ENCODE data around the gene ZBTB8A.
"Not testable (repeated sequence)": the region's sequence is repeated elsewhere in the genome, so short reads cannot be mapped to it uniquely, and the experiment has no call there.

Gene ZBTB8A

DNA sequence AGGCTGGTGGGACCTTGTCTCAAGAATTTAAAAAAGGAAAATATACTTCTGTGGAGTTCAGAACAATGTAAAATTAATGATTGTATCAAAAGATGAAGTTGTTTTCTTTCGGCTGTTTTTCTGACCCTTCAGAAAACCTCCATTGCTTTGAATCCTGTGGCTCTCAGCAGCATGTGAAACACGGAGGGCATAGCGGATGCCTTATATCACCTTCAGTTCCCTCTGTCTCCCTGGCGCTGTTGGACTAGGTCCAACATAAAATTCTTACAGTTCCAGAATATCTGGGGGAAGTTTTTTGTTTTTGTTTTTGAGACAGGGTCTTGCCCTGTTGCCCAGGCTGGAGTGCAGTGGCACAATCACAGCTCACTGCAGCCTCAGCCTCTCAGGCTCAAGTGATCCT, 7.4 kb downstream of the ZBTB8A start:
- no peak overlapping the region for H3K4me3 ChIP-seq (ENCODE audit: control insufficient read depth, low read depth, low read length)
- DNase-seq (ENCODE audit: low read depth), result no peak
- TF ChIP-seq, protein P1, sequence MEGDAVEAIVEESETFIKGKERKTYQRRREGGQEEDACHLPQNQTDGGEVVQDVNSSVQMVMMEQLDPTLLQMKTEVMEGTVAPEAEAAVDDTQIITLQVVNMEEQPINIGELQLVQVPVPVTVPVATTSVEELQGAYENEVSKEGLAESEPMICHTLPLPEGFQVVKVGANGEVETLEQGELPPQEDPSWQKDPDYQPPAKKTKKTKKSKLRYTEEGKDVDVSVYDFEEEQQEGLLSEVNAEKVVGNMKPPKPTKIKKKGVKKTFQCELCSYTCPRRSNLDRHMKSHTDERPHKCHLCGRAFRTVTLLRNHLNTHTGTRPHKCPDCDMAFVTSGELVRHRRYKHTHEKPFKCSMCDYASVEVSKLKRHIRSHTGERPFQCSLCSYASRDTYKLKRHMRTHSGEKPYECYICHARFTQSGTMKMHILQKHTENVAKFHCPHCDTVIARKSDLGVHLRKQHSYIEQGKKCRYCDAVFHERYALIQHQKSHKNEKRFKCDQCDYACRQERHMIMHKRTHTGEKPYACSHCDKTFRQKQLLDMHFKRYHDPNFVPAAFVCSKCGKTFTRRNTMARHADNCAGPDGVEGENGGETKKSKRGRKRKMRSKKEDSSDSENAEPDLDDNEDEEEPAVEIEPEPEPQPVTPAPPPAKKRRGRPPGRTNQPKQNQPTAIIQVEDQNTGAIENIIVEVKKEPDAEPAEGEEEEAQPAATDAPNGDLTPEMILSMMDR (conservative IDR thresholded peaks at IDR 0.05; ENCODE audit: control insufficient read depth, insufficient read depth, low read depth, low read length), result no peak

DNA sequence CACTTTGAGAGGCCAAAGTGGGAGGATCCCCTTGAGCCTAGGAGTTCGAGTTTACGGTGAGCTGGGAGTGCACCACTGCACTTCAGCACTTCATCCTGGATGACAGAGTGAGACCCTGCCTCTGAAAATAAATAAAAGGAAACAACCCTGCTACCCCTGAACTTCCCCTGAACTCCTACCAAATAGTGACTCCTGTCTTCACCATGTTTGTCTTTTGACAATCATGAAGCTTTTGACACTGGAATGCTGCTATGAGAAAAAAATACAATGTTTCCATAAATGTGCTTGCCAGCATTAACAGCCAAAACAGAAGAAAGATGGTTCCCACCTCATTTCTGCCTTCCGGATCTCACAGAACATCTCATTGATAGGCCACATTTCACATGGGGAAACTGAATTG, 10.4 kb downstream of the ZBTB8A start:
- no peak overlapping the region for H3K4me3 ChIP-seq (ENCODE audit: control insufficient read depth, low read depth, low read length)
- no peak for DNase-seq (ENCODE audit: low read depth)
- TF ChIP-seq, protein P1 (conservative IDR thresholded peaks at IDR 0.05; ENCODE audit: control insufficient read depth, insufficient read depth, low read depth, low read length), result no peak

- H3K4me3 ChIP-seq (ENCODE audit: control insufficient read depth, low read depth, low read length), result no peak overlapping the region
- DNase-seq (ENCODE audit: low read depth), result no peak
- TF ChIP-seq, protein P1 (conservative IDR thresholded peaks at IDR 0.05; ENCODE audit: control insufficient read depth, insufficient read depth, low read depth, low read length), result no peak
These were observed 15.1 kb downstream of the ZBTB8A start for GRCh38 chr1:32554288-32554687.

DNA sequence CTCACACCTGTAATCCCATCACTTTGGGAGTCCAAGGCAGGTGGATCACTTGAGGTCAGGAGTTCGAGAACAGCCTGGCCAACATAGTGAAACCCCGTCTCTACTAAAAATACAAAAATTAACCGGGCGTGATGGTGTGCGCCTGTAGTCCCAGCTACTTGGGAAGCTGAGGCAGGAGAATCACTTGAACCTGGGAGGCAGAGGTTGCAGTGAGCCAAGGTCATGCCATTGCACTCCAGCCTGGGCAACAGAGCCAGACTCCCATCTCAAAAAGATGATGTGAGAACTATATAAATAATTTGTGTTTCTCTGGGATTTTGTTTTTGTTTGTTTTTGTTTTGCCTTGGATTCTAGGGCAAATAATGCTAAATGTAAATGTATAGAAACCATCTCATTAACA, 17.8 kb downstream of the ZBTB8A start:
- not testable (repeated sequence) for H3K4me3 ChIP-seq (ENCODE audit: control insufficient read depth, low read depth, low read length)

DNA sequence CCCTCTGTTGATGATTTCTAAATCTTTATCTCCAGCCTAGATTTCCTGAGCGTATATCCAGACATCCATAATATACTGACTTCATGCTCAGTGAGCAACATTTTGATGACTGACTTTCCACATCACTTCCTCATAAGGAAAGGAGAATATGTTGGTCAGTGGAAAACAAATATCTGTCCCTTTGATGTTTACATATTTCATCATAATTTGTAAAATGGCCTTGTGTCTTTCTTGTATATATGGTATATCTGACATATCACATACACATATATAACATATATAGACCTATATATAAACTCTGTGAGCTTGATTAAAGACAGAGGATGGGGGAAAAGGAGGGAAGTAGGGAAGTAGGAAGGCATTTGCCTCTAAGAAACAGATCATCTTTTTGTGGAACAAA, 18.6 kb downstream of the ZBTB8A start:
- no peak overlapping the region for H3K4me3 ChIP-seq (ENCODE audit: control insufficient read depth, low read depth, low read length)
- TF ChIP-seq, protein P1 (conservative IDR thresholded peaks at IDR 0.05; ENCODE audit: control insufficient read depth, insufficient read depth, low read depth, low read length), result no peak
- no peak for DNase-seq (ENCODE audit: low read depth)

More for the DNA sequence above, 17.8 kb downstream of the ZBTB8A start:
- not testable (repeated sequence) for DNase-seq (ENCODE audit: low read depth)

GRCh38 chr1:32568929-32569328, 29.7 kb downstream of the ZBTB8A start:
- no peak for DNase-seq (ENCODE audit: low read depth)
- TF ChIP-seq, protein P1 (conservative IDR thresholded peaks at IDR 0.05; ENCODE audit: control insufficient read depth, insufficient read depth, low read depth, low read length), result no peak
- H3K4me3 ChIP-seq (ENCODE audit: control insufficient read depth, low read depth, low read length), result no peak overlapping the region

DNA sequence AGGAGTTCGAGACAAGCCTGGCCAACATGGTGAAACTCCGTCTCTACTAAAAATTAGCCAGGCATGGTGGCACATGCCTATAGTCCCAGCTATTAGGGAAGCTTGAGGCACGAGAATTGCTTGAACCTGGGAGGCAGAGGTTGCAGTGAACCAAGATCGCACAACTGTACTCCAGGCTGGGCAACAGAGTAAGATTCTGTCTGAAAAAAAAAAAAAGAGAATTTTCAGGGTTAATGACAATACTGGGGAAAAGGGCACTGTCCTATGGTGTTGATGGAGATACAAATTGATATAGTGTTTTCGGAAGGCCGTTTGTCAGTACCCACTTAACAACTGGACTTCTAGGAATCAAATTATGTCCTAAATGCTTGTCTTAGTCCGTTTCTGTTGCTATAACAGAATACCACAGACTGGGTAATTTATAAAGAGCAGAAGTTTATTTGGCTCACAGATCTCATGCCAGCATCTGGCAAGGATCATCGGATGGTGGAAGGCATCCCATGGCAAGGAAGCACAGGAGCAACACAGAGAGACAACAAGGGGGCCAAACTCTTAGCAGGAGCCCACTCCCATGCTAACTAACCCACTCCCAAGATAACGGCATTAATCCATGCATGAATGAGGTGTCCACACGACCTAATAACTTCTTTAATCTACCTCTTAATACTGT, 41.3 kb downstream of the ZBTB8A start:
- DNase-seq (ENCODE audit: low read depth), result no peak
- no peak overlapping the region for H3K4me3 ChIP-seq (ENCODE audit: control insufficient read depth, low read depth, low read length)
- TF ChIP-seq, protein P1 (conservative IDR thresholded peaks at IDR 0.05; ENCODE audit: control insufficient read depth, insufficient read depth, low read depth, low read length), result no peak

All from fibroblast of mammary gland (primary cell).